Measurements from ENCODE around the gene AFF3.

AFF3 gene

GRCh38 chr2:99561804-99562203 lies 580.6 kb downstream of the AFF3 start:
- H3K36me3 Mint-ChIP-seq = no peaks in the 10 kb centered on the region
- peaks cover 4% of the 10 kb centered on the region for H3K4me1 Mint-ChIP-seq
- H3K27ac Mint-ChIP-seq = no peak overlapping the region
- no peaks in the 10 kb centered on the region for H3K27me3 Mint-ChIP-seq
- no peaks in the 10 kb centered on the region for H3K9me3 Mint-ChIP-seq
- no peak overlapping the region for H3K4me3 Mint-ChIP-seq

- Mint-ChIP-seq H3K27ac (no peak overlapping the region), H3K27me3 (no peaks in the 10 kb centered on the region), H3K4me3 (no peak overlapping the region), H3K9me3 (no peaks in the 10 kb centered on the region), H3K4me1 (peaks cover 4% of the 10 kb centered on the region), H3K36me3 (no peaks in the 10 kb centered on the region)
Measured at GRCh38 chr2:99559075-99559662, 583.2 kb downstream of the AFF3 start.

GRCh38 chr2:99555404-99555803 lies 587.0 kb downstream of the AFF3 start:
- Mint-ChIP-seq H3K4me1 (peaks cover 4% of the 10 kb centered on the region), H3K9me3 (no peaks in the 10 kb centered on the region), H3K27me3 (no peaks in the 10 kb centered on the region), H3K4me3 (no peak overlapping the region), H3K27ac (no peak overlapping the region), H3K36me3 (peaks cover 2% of the 10 kb centered on the region)

- Mint-ChIP-seq H3K27ac (no peak overlapping the region), H3K4me1 (peaks cover 4% of the 10 kb centered on the region), H3K4me3 (no peak overlapping the region), H3K36me3 (peaks cover 4% of the 10 kb centered on the region), H3K9me3 (no peaks in the 10 kb centered on the region), H3K27me3 (no peaks in the 10 kb centered on the region)
Measured at GRCh38 chr2:99554871-99555270, 587.5 kb downstream of the AFF3 start.

GRCh38 chr2:99554238-99554637 lies 588.2 kb downstream of the AFF3 start:
- Mint-ChIP-seq H3K4me1 (peaks cover 3% of the 10 kb centered on the region), H3K36me3 (peaks cover 7% of the 10 kb centered on the region), H3K9me3 (no peaks in the 10 kb centered on the region), H3K27ac (no peak overlapping the region), H3K27me3 (no peaks in the 10 kb centered on the region), H3K4me3 (no peak overlapping the region)

- no peaks in the 10 kb centered on the region for H3K9me3 Mint-ChIP-seq
- no peaks in the 10 kb centered on the region for H3K27me3 Mint-ChIP-seq
- H3K27ac Mint-ChIP-seq = no peak overlapping the region
- no peak overlapping the region for H3K4me3 Mint-ChIP-seq
- peaks cover 7% of the 10 kb centered on the region for H3K36me3 Mint-ChIP-seq
- no peaks in the 10 kb centered on the region for H3K4me1 Mint-ChIP-seq
Measured at GRCh38 chr2:99552529-99552928, 589.9 kb downstream of the AFF3 start.

- Mint-ChIP-seq H3K4me3 (no peak overlapping the region), H3K27ac (no peak overlapping the region), H3K36me3 (peaks cover 7% of the 10 kb centered on the region), H3K4me1 (no peaks in the 10 kb centered on the region), H3K27me3 (no peaks in the 10 kb centered on the region), H3K9me3 (no peaks in the 10 kb centered on the region)
Measured at GRCh38 chr2:99550368-99550767, 592.0 kb downstream of the AFF3 start.

GRCh38 chr2:99545604-99546003 lies 596.8 kb downstream of the AFF3 start:
- Mint-ChIP-seq H3K4me1 (no peaks in the 10 kb centered on the region), H3K36me3 (peaks cover 5% of the 10 kb centered on the region), H3K4me3 (no peak overlapping the region), H3K27ac (no peak overlapping the region), H3K9me3 (no peaks in the 10 kb centered on the region), H3K27me3 (no peaks in the 10 kb centered on the region)

GRCh38 chr2:99545066-99545465 lies 597.3 kb downstream of the AFF3 start:
- Mint-ChIP-seq H3K9me3 (no peaks in the 10 kb centered on the region), H3K27ac (no peak overlapping the region), H3K36me3 (peaks cover 5% of the 10 kb centered on the region), H3K4me3 (no peak overlapping the region), H3K4me1 (no peaks in the 10 kb centered on the region), H3K27me3 (no peaks in the 10 kb centered on the region)

GRCh38 chr2:99544608-99545007 lies 597.8 kb downstream of the AFF3 start:
- Mint-ChIP-seq H3K4me1 (no peaks in the 10 kb centered on the region), H3K27ac (no peak overlapping the region), H3K27me3 (no peaks in the 10 kb centered on the region), H3K4me3 (no peak overlapping the region), H3K36me3 (peaks cover under 1% of the 10 kb centered on the region), H3K9me3 (no peaks in the 10 kb centered on the region)

- Mint-ChIP-seq H3K27me3 (peaks cover 3% of the 10 kb centered on the region), H3K4me3 (no peak overlapping the region), H3K9me3 (no peaks in the 10 kb centered on the region), H3K27ac (no peak overlapping the region), H3K4me1 (no peaks in the 10 kb centered on the region), H3K36me3 (no peaks in the 10 kb centered on the region)
Measured at GRCh38 chr2:99543247-99543646, 599.1 kb downstream of the AFF3 start.

- Mint-ChIP-seq H3K27me3 (peaks cover 16% of the 10 kb centered on the region), H3K9me3 (no peaks in the 10 kb centered on the region), H3K4me3 (no peak overlapping the region), H3K4me1 (no peaks in the 10 kb centered on the region), H3K36me3 (peaks cover 6% of the 10 kb centered on the region), H3K27ac (no peak overlapping the region)
Measured at GRCh38 chr2:99537910-99538485, 604.4 kb downstream of the AFF3 start.

GRCh38 chr2:99524056-99524455 lies 618.3 kb downstream of the AFF3 start:
- H3K36me3 Mint-ChIP-seq = no peaks in the 10 kb centered on the region
- no peaks in the 10 kb centered on the region for H3K4me1 Mint-ChIP-seq
- no peaks in the 10 kb centered on the region for H3K9me3 Mint-ChIP-seq
- H3K27ac Mint-ChIP-seq = no peak overlapping the region
- H3K27me3 Mint-ChIP-seq = peaks cover 2% of the 10 kb centered on the region
- H3K4me3 Mint-ChIP-seq = no peak overlapping the region

- H3K4me3 Mint-ChIP-seq = no peak overlapping the region
- no peaks in the 10 kb centered on the region for H3K9me3 Mint-ChIP-seq
- H3K27me3 Mint-ChIP-seq = peaks cover 2% of the 10 kb centered on the region
- no peaks in the 10 kb centered on the region for H3K36me3 Mint-ChIP-seq
- no peak overlapping the region for H3K27ac Mint-ChIP-seq
- no peaks in the 10 kb centered on the region for H3K4me1 Mint-ChIP-seq
Measured at GRCh38 chr2:99522157-99522556, 620.2 kb downstream of the AFF3 start.

- no peaks in the 10 kb centered on the region for H3K9me3 Mint-ChIP-seq
- H3K27ac Mint-ChIP-seq = no peak overlapping the region
- no peaks in the 10 kb centered on the region for H3K4me1 Mint-ChIP-seq
- no peaks in the 10 kb centered on the region for H3K36me3 Mint-ChIP-seq
- no peak overlapping the region for H3K4me3 Mint-ChIP-seq
- peaks cover 2% of the 10 kb centered on the region for H3K27me3 Mint-ChIP-seq
Measured at GRCh38 chr2:99520813-99521212, 621.6 kb downstream of the AFF3 start.

- H3K36me3 Mint-ChIP-seq = no peaks in the 10 kb centered on the region
- H3K27ac Mint-ChIP-seq = no peak overlapping the region
- no peaks in the 10 kb centered on the region for H3K9me3 Mint-ChIP-seq
- peaks cover 2% of the 10 kb centered on the region for H3K27me3 Mint-ChIP-seq
- no peak overlapping the region for H3K4me3 Mint-ChIP-seq
- H3K4me1 Mint-ChIP-seq = no peaks in the 10 kb centered on the region
Measured at GRCh38 chr2:99520195-99520594, 622.2 kb downstream of the AFF3 start.

- no peak overlapping the region for H3K4me3 Mint-ChIP-seq
- no peaks in the 10 kb centered on the region for H3K27me3 Mint-ChIP-seq
- no peaks in the 10 kb centered on the region for H3K36me3 Mint-ChIP-seq
- H3K27ac Mint-ChIP-seq = no peak overlapping the region
- H3K9me3 Mint-ChIP-seq = no peaks in the 10 kb centered on the region
- H3K4me1 Mint-ChIP-seq = no peaks in the 10 kb centered on the region
Measured at GRCh38 chr2:99514357-99514756, 628.0 kb downstream of the AFF3 start.

All from activated naive CD4-positive, alpha-beta T cell treated with anti-CD3 and anti-CD28 coated beads, Interleukin-2, amount 50 U/mL, for 24 hours (primary cell).